ENCODE data around the gene SLC4A11. TPM values are rescaled to one million over a fixed set of nuclear protein-coding genes. Genes with fewer than 3 reads are reported as not detected.
"Not testable (repeated sequence)": the region's sequence is repeated elsewhere in the genome, so short reads cannot be mapped to it uniquely, and the experiment has no call there.

Gene SLC4A11
- polyA plus RNA-seq, 3 donors, result 0.29 to 1.0 (median 0.61) TPM

DNA sequence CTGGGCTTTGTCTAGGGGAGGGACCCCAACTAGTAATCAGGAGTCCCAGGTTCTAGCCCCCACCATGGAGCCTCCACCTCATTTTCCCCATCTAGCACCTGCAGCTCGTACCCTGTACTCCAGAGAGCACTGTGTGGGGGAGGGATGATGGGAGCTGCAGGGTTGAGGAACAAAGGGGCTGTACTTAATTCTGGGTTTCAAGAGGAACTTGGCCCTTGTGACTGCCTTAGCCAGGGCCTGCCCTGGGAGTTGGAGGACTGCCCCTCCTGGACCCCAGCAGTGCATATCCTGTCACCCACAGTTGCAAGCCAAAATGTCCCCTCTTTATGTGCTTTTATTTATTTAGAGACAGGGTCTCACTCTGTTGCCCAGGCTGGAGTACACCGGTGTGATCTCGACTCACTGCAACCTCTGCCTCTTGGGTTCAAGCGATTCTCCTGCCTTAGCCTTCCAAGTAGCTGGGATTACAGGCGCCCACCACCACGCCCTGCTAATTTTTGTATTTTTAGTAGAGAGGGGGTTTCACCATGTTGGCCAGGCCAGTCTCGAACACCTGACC, 23.6 kb downstream of the SLC4A11 start:
- 90 to 98% (median 90%) methylated on average over 7 of the region's 7 CpGs for WGBS, 3 donors
- H3K27ac ChIP-seq (ENCODE audit: low read depth, low read length), result not testable (repeated sequence)

DNA sequence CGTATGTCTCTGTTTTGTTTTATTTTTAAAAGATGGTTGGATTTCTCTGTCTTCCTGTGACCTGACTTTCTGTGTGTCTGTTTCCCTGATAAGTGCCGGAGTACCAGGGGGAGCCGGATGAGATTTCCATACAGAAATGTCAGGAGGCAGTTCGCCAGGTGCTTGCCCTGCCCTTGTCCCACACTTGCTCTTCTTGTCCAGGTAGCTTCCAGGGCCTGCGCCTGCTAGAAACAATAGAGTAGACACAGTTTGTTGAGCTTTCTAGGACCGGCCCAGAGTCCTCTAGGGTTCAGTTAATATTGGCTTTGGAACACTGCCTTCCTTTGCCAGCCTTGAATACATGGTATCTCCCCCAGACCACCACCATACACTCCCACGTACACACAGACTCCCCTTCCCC, 25.8 kb downstream of the SLC4A11 start:
- WGBS, 3 donors, result 91 to 95% (median 93%) methylated on average over 7 of the region's 7 CpGs
- H3K27ac ChIP-seq (ENCODE audit: low read depth, low read length), result no peak overlapping the region

DNA sequence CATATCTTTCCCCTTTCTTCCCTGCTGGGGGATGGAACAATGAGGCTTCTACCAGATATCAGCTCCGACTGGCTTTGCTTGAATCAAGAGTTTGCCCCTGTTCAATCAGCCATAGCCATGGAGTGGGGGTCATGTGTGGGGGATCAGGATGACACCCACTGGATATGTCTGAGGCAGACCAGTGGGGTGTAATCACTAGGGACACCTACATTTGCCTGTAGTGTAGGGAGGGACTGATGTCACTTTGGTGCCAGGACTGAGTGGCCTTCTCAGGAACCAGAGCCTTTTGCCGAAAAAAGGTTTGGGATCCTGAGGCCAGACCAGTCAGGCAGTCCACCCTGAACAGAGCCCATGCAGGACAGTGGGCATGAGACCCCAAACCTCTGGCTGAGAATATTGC, 28.6 kb downstream of the SLC4A11 start:
- H3K27ac ChIP-seq (ENCODE audit: low read depth, low read length), result no peak overlapping the region
- 68 to 86% (median 84%) methylated on average over 2 of the region's 2 CpGs for WGBS, 3 donors

DNA sequence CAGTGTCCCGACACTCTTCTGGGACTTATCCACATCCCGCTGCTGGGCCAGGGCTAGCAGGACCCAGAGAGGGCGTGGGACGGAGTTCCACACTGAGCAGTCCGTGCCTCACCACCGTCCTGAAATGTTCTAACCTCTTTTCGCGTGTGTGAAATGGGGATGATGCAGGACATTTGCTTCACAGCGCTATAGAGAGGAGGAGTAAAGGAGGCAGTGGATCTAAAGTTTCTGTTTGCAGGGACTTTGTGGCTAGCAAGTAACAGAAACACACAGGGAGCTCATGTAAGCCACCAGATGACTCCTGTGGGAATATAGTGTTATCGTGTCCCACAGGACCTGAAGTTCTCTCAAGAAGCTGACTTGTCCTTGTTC, 29.1 kb downstream of the SLC4A11 start:
- 1 to 3% (median 2%) methylated on average over 10 of the region's 10 CpGs for WGBS, 3 donors
- H3K27ac ChIP-seq (ENCODE audit: low read depth, low read length), result no peak overlapping the region

DNA sequence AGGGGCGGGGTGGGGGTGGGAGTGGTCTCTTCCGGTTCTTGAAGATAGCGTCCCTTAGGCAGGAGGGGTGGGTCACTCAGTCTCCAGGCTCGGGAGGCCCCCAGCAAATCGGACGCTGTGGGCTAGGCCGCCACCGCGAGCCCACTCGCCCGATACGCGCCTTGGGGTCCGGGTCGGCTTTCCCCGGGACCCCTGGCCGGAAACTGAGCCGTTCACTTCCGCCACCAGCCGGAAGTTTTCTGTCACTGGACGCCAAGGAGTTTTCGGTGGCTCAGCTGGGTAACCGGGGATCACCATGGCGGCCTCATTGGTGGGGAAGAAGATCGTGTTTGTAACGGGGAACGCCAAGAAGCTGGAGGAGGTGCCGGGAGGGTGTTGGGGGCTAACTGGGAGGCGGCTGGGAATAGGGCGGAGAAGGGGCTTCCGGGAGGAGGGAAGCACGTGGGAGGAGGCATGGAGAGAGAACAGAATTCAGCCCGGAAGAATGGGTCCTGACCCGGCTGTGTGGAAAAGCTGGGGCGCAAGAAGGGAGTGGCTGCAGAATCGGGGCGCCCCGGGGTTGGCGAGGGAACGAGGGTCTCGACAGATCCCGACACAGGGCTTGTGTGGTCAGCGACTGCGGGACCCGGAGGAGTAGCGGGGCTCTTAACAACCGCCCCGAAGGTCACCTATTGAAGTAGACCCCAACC, 29.6 kb downstream of the SLC4A11 start, which contains the start of gene ITPA:
TSS of gene ITPA (plus strand) at position 242 of the 689 bp plus-strand sequence. CDS start at position 296, 54 bp downstream.
- 1% methylated on average over 40 to 48 of the region's 48 CpGs for WGBS, 3 donors

DNA sequence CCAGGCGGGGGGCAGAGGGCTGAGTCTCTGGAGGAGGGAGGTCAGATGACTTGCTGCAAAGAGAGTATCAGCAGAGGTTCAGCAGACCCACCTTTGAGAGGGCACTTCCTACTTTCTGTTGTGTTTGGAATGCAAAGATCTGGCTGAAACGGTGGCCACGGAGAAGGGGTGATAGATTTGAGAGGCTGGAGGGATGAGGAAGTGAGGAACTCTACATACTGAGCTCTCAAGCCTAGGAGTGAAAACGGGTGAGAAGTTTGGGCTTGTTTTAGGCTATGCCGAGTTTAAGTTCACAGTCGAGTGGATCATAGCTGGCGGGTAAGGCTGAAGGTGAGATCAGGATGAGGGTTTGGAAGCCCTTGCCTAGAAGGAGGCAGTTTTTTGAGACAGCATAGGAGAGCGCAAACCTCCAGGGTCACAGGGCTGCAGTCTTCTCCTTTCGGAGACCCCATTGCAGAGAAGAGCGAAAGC, 30.2 kb downstream of the SLC4A11 start:
- no peak overlapping the region for H3K27ac ChIP-seq (ENCODE audit: low read depth, low read length)
- WGBS, 3 donors, result 2 to 3% (median 3%) methylated on average over 10 of the region's 10 CpGs

More for the DNA sequence above, 29.6 kb downstream of the SLC4A11 start, which contains the start of gene ITPA:
- H3K27ac ChIP-seq (ENCODE audit: low read depth, low read length), result no peak within 1 kb of the TSS

DNA sequence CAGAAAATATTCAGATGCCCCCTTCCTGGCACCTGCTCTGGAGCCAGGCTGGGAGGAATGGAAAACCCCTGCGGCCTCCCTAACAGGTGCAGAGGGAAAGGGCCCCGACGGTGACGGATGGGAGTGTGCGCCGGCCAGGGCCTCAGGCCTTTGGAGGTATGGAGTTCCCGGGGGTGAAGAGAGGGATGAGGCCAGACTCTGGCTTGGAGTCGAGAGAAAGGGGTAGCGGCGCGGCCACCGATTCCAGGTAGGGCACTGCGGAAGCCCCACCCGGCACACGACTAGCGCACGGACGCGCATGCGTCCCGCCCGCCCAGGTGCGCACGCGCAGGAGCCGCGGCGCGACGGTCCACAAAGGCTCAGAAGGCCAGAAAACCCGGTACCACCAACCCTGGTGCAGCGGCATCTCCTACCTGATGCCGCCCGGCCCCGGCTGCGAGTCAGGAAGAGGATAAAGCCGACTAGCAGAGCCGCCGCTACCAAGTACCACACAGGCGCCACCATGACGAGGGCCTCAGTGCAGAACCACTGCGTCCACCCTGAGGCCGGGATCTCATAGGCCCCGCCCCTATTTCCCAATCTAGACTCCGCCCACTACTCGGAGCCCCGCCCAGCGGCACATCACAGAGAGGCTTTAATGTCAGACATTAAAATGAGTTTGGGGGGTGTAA, 34.7 kb downstream of the SLC4A11 start, which contains the start of gene DDRGK1:
TSS of gene DDRGK1 (minus strand) at position 559 of the 671 bp plus-strand sequence. CDS start at position 504, 55 bp downstream.
- 0 to 1% (median 0%) methylated on average over 45 to 48 of the region's 48 CpGs for WGBS, 3 donors
- H3K27ac ChIP-seq (ENCODE audit: low read depth, low read length), result no peak within 1 kb of the TSS

DNA sequence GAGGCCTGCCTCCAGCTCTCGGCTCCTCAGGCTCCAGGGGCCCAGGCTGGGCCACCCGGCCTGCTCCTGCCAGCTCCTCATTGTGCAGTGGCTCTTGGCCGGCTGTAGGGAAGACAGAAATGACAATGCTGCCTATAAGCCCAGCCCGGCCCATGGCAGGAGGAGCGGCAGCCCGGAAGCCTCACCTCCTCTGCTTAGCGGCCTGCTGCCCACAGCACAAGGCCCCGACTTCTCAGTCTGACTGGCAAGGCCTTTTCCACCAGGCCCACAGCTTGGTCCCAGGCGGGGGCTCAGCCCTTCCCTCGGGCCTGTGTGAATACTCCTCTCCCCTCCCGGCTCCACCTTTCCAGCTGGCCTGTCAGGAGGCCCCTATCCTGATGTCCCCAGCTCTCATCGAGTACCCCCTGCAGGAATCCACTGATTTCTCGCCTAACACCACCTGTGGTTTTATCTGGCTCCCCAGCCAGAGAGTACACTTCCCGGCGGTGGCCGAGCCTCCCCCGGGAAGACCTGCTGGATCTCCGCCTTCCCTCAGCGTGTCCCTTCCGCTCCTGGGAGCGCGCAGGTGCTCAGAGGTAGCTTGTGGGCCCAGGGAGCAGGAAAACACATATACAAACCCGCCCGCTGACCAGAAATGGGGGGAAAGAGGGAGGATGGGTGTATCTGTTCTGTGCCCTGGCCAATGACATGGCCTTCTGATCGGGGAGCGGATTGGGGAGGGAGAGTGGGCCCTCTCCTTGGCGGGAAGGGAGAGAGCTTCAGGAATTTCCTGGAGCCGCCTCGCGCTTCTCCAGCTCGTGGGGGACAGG, 35.5 kb downstream of the SLC4A11 start:
- WGBS, 3 donors, result 2 to 12% (median 12%) methylated on average over 29 to 31 of the region's 31 CpGs
- H3K27ac ChIP-seq (ENCODE audit: low read depth, low read length), result no peak overlapping the region

DNA sequence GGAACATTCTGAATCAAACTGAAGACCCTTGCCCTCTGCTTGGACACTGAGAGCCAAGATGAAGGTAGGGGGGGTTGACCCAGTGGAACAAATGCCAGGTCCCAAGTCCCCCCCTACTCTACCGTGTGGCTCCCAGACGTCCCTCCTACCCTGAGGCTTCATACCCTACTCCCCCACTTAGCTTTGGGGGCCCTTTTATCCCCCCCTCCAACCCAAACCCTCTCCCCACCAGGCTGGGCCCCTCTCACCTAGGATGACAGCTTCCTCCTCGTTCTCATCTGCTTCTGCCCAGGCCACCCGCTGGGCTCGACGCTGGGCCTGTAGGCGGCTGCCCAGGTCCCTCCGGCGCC, 36.0 kb downstream of the SLC4A11 start:
- whole genome bisulfite sequencing, 3 donors, result 16 to 73% (median 72%) methylated on average over 9 of the region's 9 CpGs
- H3K27ac ChIP-seq (ENCODE audit: low read depth, low read length), result no peak overlapping the region

DNA sequence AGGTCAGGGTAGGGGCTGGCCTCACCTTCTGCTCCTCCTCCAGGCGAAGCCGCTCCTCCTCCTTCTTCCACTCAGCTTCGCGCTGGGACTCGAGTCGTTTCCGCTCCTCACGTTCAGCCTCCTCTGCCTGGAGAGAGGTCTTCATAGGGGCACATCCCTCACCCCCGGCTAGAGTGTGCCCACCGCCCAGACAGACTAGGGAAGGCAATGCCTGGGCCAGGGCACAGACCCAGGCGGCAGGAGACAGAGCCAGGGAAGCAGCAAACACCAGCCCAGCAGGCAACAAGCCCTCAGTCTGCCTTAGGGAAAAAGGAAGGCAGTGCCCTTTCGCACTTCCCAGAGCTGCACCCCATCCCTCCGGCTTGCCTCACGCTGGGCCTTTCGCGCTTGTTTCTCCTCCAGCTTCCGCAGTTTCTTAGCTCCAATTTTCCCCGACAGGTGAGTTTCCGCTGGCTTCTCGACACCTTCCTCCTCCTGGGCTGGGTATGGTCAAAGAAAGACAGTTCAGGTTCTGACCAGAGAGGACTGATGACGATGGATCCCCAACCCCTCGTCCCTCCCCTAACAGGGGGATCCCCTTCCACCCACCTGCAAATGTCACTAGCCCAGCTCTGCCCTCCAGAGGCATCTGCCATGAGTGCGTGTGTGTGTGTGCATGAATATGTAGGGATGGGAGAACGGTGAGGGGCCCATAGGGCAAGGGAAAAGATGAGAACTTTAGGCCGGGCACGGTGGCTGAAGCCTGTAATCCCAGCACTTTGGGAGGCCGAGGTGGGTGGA, 38.8 kb downstream of the SLC4A11 start:
- H3K27ac ChIP-seq (ENCODE audit: low read depth, low read length), result no peak overlapping the region
- WGBS, 3 donors, result 89 to 93% (median 92%) methylated on average over 26 to 27 of the region's 27 CpGs

DNA sequence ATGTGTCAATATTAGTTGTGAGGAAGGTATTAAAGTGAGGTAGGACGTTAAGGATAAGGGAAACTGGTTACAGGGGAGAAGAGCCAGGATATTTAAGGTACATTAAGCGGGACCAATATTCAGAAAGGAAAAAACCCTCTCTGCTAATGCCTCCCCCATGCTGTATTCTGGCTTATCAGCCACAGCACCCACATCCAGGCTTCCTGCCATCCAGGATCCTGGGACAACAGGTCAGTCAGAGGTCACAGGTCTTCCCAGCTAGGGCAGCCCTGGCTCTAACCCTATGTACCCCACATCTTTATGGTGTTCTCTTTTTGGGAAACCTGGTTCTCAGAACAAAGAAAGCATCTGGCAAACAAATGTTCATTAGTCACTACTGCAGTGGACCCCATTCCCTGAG, 39.8 kb downstream of the SLC4A11 start:
- WGBS, 3 donors, result 50 to 67% (median 50%) methylated on average over 2 of the region's 2 CpGs
- no peak overlapping the region for H3K27ac ChIP-seq (ENCODE audit: low read depth, low read length)

DNA sequence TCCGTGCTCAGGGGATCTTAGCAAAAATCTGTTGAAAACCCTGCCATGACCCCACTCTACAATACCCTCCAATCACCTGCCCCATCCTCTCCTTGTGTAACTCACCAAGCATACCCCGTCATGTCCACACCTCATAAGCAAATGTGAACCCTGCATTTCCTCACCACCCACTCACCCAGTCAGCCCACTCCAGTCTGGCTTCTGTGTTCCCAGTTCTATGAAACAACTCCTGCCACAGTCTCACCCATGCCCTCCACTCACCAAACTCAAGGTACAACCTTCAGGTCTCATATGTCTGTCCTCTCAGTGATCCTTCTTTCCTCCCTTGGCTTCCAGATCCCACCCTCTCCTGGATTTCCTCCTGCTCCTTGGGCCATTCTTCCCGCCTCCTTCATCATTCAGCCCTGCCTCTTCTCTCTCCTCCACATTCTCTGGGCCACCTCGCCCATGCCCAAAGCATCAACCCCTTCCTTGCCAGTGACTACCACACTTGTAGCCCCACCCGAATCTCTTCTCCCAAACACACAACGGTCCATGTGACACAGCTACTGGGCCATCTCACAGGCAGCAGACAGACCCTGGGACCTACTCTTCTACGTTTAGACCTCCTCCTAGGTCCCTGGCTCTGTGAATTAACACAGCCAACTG, 43.3 kb downstream of the SLC4A11 start:
- no peak overlapping the region for H3K27ac ChIP-seq (ENCODE audit: low read depth, low read length)
- WGBS, 3 donors, result 87 to 91% (median 87%) methylated on average over 7 of the region's 7 CpGs

DNA sequence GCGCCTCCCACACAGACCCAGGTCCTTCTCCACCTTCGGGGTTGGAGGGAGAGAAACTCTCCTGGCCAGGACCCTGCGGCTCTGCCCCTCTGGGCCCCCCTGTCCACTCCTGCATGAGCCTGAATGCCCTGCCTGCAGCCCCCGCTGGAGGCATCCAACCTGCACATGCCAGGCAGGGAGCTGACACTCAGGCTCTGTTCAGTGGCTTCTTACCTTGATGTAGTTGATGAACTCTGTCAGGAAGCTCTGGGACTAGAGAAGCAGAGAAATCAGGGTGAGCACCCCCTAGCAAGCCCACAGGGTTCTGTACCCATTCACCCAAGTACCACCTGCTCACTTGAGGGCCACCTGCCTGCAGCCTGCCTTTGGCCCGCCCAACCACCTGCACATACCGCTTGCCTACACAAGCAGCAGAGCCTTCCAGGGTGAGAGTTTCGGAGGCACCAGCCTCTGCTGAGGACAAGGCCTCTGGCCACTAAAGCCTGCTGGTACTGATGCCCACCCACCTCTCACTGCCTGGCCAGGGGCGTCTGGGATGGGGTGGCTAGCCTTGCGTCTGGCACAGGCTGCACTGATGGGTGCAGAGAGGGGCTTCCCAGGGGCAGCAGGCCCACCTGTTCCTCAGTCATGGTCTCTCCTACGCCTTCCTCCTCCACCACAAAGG, 44.2 kb downstream of the SLC4A11 start:
- 94 to 96% (median 95%) methylated on average over 10 of the region's 10 CpGs for whole genome bisulfite sequencing, 3 donors
- no peak overlapping the region for H3K27ac ChIP-seq (ENCODE audit: low read depth, low read length)

DNA sequence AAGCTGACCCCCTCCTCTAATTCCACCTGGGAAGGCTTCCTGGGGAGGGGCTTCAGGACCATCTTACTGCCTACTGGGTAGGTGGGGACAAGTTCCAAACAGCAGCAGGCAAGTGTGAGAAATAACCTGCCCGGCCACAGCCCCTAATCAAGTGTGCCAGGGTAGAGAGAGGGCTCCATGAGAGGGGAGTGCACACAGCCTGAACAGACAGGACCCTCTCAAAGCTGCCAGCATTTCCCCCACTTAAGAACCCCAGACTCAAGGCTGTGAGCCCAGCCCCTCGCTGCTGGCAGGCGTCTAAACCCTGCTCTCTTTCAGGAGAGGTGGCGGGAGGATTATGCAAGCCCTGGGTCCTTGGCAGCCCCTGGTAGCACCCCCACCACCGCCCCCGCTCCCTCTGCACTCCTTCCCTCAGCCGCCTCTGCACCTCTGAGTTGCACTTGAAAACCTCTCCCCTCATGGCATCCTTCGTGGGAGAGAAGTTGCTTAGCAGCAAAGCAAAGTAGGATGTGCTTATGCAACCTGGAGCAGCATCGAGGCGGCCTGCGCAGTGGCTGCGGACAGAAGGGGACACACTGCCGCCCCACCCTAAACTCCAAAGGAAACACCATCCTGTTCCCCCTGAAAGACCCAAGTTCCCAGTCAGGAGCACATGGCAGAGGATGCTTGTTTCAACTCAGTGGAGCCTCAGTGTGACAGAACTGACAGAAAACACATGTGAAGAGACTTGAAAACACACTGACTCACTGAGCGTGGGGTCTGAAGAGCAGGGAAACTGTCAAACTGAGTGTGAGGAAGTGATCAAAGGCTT, 45.0 kb downstream of the SLC4A11 start:
- WGBS, 3 donors, result 84 to 91% (median 88%) methylated on average over 14 of the region's 14 CpGs
- H3K27ac ChIP-seq (ENCODE audit: low read depth, low read length), result no peak overlapping the region

DNA sequence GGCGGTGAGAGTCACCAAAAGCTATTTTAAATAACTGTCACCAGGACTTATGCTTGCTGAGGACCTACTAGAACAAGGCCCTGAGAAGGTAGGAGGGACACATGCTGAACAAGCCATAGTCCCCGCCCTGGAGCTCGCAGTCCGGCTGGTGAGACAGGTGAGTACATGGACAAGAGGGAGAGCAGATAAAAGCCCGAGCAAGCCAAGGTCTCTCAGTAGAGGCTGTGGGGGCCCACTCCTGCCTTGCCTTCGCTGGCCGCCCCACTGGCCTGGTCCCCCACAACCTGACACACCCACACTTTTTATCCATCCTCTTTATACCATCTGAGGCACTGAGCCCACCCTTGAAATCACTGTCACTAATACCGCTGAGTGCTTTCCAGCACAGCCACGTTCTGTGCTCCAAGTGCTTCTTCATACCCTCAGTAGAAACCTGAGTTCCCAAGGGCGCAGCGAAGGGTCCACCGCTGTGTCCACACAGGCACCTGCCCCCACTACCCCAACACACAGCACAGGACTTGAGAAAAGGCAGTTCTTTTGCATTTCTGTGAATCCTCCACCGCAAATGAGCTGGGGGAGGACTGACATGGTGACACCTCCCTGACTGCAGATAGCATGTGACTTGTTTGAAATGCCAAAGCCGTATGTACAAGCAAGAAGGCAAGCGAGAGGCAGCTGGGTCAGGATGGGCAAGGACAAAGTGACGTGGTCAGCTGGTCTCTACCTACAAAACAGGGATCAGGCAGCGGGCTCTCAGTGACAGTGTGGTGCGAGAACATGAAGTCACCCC, 46.6 kb downstream of the SLC4A11 start:
- no peak overlapping the region for H3K27ac ChIP-seq (ENCODE audit: low read depth, low read length)
- 91 to 95% (median 92%) methylated on average over 18 of the region's 18 CpGs for WGBS, 3 donors
